ENCODE measurements around the gene ODC1. TPM values are rescaled to one million over a fixed set of nuclear protein-coding genes. Genes with fewer than 3 reads are reported as not detected.

The ODC1 gene
- polyA plus RNA-seq, 1 experiment: 86.9 TPM

GRCh38 chr2:10430886-10431622, 17.1 kb downstream of the ODC1 start:
- Histone ChIP-seq H3K4me3 (ENCODE audit: low read depth, low read length) (no peak overlapping the region), H3K27me3 (ENCODE audit: control insufficient read depth, insufficient read depth, low read length) (no peaks in the 10 kb centered on the region), H3K36me3 (ENCODE audit: control insufficient read depth, insufficient read depth, low read length) (no peaks in the 10 kb centered on the region)
- ChIA-PET POLR2A (no interaction called here), CTCF (interaction anchor here (0.8 to 10.9 kb wide), 5 partner anchors 14 to 361 kb away, joined by 3 to 192 read pairs (median 18); partner anchors contain the start of gene RRM2)
- TF ChIP-seq, protein P1, sequence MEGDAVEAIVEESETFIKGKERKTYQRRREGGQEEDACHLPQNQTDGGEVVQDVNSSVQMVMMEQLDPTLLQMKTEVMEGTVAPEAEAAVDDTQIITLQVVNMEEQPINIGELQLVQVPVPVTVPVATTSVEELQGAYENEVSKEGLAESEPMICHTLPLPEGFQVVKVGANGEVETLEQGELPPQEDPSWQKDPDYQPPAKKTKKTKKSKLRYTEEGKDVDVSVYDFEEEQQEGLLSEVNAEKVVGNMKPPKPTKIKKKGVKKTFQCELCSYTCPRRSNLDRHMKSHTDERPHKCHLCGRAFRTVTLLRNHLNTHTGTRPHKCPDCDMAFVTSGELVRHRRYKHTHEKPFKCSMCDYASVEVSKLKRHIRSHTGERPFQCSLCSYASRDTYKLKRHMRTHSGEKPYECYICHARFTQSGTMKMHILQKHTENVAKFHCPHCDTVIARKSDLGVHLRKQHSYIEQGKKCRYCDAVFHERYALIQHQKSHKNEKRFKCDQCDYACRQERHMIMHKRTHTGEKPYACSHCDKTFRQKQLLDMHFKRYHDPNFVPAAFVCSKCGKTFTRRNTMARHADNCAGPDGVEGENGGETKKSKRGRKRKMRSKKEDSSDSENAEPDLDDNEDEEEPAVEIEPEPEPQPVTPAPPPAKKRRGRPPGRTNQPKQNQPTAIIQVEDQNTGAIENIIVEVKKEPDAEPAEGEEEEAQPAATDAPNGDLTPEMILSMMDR (IDR thresholded peaks at IDR 0.05; ENCODE audit: insufficient read depth, low read depth, low read length): no peak
- DNase-seq (ENCODE audit: low read depth): no peak

DNA sequence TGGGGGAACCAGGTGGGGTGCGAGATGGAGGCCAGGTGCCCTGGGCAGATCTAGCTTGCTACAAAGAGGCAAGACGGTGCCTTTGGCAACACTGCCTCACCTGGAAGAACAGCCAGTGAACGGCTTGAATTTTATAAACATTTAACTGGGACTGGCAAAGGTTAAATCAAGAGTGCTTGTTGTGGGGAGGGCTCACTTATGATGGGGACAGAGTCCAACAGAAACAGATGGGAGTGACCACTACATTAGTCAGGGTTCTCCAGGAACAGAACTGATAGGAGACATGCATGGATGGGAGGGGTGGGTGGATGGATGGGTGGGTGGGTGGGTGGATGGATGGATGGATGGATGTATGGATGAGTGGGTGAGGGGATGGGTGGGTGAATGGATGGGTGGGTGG, 19.2 kb downstream of the ODC1 start:
- no peaks in the 10 kb centered on the region for H3K27me3 ChIP-seq (ENCODE audit: control insufficient read depth, insufficient read depth, low read length)
- TF ChIP-seq, protein P1 (IDR thresholded peaks at IDR 0.05; ENCODE audit: insufficient read depth, low read depth, low read length): no peak
- ChIA-PET POLR2A (no interaction called here), CTCF (interaction anchor here (1.1 to 2.4 kb wide), 2 partner anchors 20 to 305 kb away, joined by 3 to 11 read pairs; no protein-coding TSS in a partner anchor)
- no peak overlapping the region for H3K4me3 ChIP-seq (ENCODE audit: low read depth, low read length)
- H3K36me3 ChIP-seq (ENCODE audit: control insufficient read depth, insufficient read depth, low read length): no peaks in the 10 kb centered on the region
- DNase-seq (ENCODE audit: low read depth): no peak

DNA sequence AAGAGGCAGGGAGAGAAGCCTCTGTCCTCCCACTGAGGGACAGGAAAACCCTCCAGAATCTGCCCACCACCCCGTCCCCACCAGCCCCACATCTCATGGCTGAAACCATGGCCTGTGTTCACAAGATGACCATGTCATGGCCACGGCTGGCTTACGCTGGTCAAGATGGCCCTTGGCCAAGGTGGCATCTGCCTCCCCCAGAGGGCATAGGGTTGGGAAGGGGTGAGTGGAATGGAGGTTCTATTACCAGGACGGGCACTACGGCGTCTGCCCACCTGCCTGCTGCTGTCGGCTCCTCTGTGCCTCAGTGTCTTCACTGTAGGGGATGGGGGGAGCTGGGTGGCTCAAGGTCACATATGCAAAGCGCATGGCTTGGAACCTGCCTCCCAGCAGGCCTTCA, 19.8 kb downstream of the ODC1 start:
- ChIA-PET POLR2A (no interaction called here), CTCF (interaction anchor here (1.1 to 2.4 kb wide), 2 partner anchors 19 to 305 kb away, joined by 3 to 11 read pairs; no protein-coding TSS in a partner anchor)
- no peaks in the 10 kb centered on the region for H3K27me3 ChIP-seq (ENCODE audit: control insufficient read depth, insufficient read depth, low read length)
- TF ChIP-seq, protein P1 (IDR thresholded peaks at IDR 0.05; ENCODE audit: insufficient read depth, low read depth, low read length): no peak
- DNase-seq (ENCODE audit: low read depth): no peak
- H3K4me3 ChIP-seq (ENCODE audit: low read depth, low read length): no peak overlapping the region
- H3K36me3 ChIP-seq (ENCODE audit: control insufficient read depth, insufficient read depth, low read length): no peaks in the 10 kb centered on the region

GRCh38 chr2:10427618-10427949, 20.5 kb downstream of the ODC1 start:
- TF ChIP-seq, protein P1 (IDR thresholded peaks at IDR 0.05; ENCODE audit: insufficient read depth, low read depth, low read length): no peak
- no peaks in the 10 kb centered on the region for H3K27me3 ChIP-seq (ENCODE audit: control insufficient read depth, insufficient read depth, low read length)
- H3K36me3 ChIP-seq (ENCODE audit: control insufficient read depth, insufficient read depth, low read length): no peaks in the 10 kb centered on the region
- CTCF ChIA-PET: interaction anchor here (1.1 to 2.4 kb wide), 2 partner anchors 19 to 304 kb away, joined by 3 to 11 read pairs; no protein-coding TSS in a partner anchor
- H3K4me3 ChIP-seq (ENCODE audit: low read depth, low read length): no peak overlapping the region
- DNase-seq (ENCODE audit: low read depth): no peak
- POLR2A ChIA-PET: no interaction called here

- CTCF ChIA-PET: interaction anchor here (0.6 to 2.4 kb wide), 5 partner anchors 8 to 521 kb away, joined by 3 to 11 read pairs (median 6); no protein-coding TSS in a partner anchor
- Histone ChIP-seq H3K27me3 (ENCODE audit: control insufficient read depth, insufficient read depth, low read length) (no peaks in the 10 kb centered on the region), H3K36me3 (ENCODE audit: control insufficient read depth, insufficient read depth, low read length) (no peaks in the 10 kb centered on the region), H3K4me3 (ENCODE audit: low read depth, low read length) (no peak overlapping the region)
- POLR2A ChIA-PET: no interaction called here
- no peak for DNase-seq (ENCODE audit: low read depth)
- TF ChIP-seq, protein P1 (IDR thresholded peaks at IDR 0.05; ENCODE audit: insufficient read depth, low read depth, low read length): no peak
Observed at GRCh38 chr2:10426726-10427617, 21.2 kb downstream of the ODC1 start.
